GM19372 (cell line): ENCODE data around the gene GLIS1.

ENCODE experiments used
- ATAC-seq: cut with Tn5 transposase; IDR thresholded peaks from one replicate; pipeline ENCODE4 v1.9.1; 2021; ENCODE audit warnings: mild to moderate bottlenecking, low read depth, moderate library complexity; ENCODE audit not compliant: unreplicated experiment

GLIS1 gene

GRCh38 chr1:53696051-53696450 lies 42.9 kb downstream of the GLIS1 start:
- no peak for ATAC-seq

- ATAC-seq = no peak
Observed at GRCh38 chr1:53695116-53695515, 43.8 kb downstream of the GLIS1 start.

- ATAC-seq = no peak
Observed at GRCh38 chr1:53694718-53695091, 44.3 kb downstream of the GLIS1 start.

GRCh38 chr1:53693773-53694717 lies 44.9 kb downstream of the GLIS1 start:
- no peak for ATAC-seq

GRCh38 chr1:53693339-53693738 lies 45.6 kb downstream of the GLIS1 start:
- ATAC-seq = no peak

GRCh38 chr1:53691326-53691725 lies 47.6 kb downstream of the GLIS1 start:
- ATAC-seq = no peak

- ATAC-seq = no peak
Observed at GRCh38 chr1:53690411-53690810, 48.6 kb downstream of the GLIS1 start.

- no peak for ATAC-seq
Observed at GRCh38 chr1:53689736-53690326, 49.1 kb downstream of the GLIS1 start.

- no peak for ATAC-seq
Observed at GRCh38 chr1:53689223-53689622, 49.7 kb downstream of the GLIS1 start.

GRCh38 chr1:53688381-53689102 lies 50.4 kb downstream of the GLIS1 start:
- no peak for ATAC-seq

GRCh38 chr1:53687901-53688300 lies 51.1 kb downstream of the GLIS1 start:
- ATAC-seq = no peak

- no peak for ATAC-seq
Observed at GRCh38 chr1:53687426-53687825, 51.5 kb downstream of the GLIS1 start.

GRCh38 chr1:53686965-53687267 lies 52.0 kb downstream of the GLIS1 start:
- no peak for ATAC-seq

GRCh38 chr1:53686091-53686964 lies 52.6 kb downstream of the GLIS1 start:
- ATAC-seq = no peak

- ATAC-seq = no peak
Observed at GRCh38 chr1:53685272-53686051, 53.5 kb downstream of the GLIS1 start.

- ATAC-seq = no peak
Observed at GRCh38 chr1:53684741-53685140, 54.2 kb downstream of the GLIS1 start.

- no peak for ATAC-seq
Observed at GRCh38 chr1:53683986-53684740, 54.8 kb downstream of the GLIS1 start.

GRCh38 chr1:53682881-53683280 lies 56.1 kb downstream of the GLIS1 start:
- no peak for ATAC-seq
